Adrenal gland (tissue), 5 donors: ENCODE data around the gene CXADR.

Source experiments
- POLR2A ChIP-seq, 2 donors: fragments of 450-650 bp; IDR thresholded peaks; one replicate each; pipeline ENCODE4 v1.6.1; 2017; ENCODE audit warnings: antibody characterized with exemption in 2 of 2, mild to moderate bottlenecking in 2 of 2, moderate library complexity in 1 of 2
- TF ChIP-seq, protein P1 (sequence below), 6 experiments: fragments of 450-650 bp in 4 of 6; fragments of 200-600 bp in 2 of 6; sonication (generic) in 1 of 6; IDR thresholded peaks; 1 replicate in 5 of 6; 2 replicates in 1 of 6; pipeline versions ENCODE4 v1.5.1 to v1.8.0; 2016 to 2021; ENCODE audit warnings: antibody characterized with exemption in 6 of 6, mild to moderate bottlenecking in 2 of 6, moderate library complexity in 1 of 6
- donor health status: DM: no; HTN: no; CAD: no.

DNA sequence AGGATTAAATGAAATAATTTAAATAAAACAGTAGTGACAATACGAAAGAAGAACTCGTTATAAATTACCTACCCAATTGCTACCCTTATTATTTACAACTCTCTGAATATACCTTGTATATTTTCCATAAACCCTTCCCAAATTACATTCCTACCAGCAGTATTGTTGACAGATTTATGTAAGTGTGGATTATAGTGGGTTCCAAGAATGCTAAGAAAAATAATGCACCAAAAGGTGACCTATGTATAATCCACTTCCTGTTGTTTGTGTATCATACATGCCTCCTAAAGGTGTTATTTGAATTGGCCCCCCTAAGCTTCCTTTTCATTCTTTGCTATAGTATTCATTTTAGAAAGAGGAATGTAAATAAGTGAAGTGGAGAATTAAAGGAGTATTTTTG lies 33.2 kb upstream of the CXADR start:
- TF ChIP-seq POLR2A (IDR thresholded peaks at IDR 0.05), result no peak
- TF ChIP-seq, protein P1, sequence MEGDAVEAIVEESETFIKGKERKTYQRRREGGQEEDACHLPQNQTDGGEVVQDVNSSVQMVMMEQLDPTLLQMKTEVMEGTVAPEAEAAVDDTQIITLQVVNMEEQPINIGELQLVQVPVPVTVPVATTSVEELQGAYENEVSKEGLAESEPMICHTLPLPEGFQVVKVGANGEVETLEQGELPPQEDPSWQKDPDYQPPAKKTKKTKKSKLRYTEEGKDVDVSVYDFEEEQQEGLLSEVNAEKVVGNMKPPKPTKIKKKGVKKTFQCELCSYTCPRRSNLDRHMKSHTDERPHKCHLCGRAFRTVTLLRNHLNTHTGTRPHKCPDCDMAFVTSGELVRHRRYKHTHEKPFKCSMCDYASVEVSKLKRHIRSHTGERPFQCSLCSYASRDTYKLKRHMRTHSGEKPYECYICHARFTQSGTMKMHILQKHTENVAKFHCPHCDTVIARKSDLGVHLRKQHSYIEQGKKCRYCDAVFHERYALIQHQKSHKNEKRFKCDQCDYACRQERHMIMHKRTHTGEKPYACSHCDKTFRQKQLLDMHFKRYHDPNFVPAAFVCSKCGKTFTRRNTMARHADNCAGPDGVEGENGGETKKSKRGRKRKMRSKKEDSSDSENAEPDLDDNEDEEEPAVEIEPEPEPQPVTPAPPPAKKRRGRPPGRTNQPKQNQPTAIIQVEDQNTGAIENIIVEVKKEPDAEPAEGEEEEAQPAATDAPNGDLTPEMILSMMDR (IDR thresholded peaks at IDR 0.05), result no peak
